ENCODE results near the gene STN1.
A peak's percentile ranks its signal among the peaks of the same experiment; 100 is the strongest.

Gene STN1

GRCh38 chr10:103919648-103920025 is 1.7 kb upstream of the STN1 start:
- Histone ChIP-seq H3K9me3 (ENCODE audit: control insufficient read depth, low read length) (peaks cover 6% of the 10 kb centered on the region), H3K27ac (ENCODE audit: insufficient read depth, low read length, poor library complexity, severe bottlenecking) (no peak overlapping the region), H3K27me3 (replicated peaks; ENCODE audit: control insufficient read depth, insufficient read depth, low read length, poor library complexity, severe bottlenecking) (no peaks in the 10 kb centered on the region), H3K4me1 (ENCODE audit: control insufficient read depth, insufficient read depth, low read length, poor library complexity, severe bottlenecking) (peaks cover 13% of the 10 kb centered on the region), H3K4me3 (ENCODE audit: insufficient read depth, low read depth, low read length, poor library complexity, severe bottlenecking) (no peak overlapping the region), H3K36me3 (ENCODE audit: control insufficient read depth, insufficient read depth, low read length) (no peaks in the 10 kb centered on the region)
- no peak for DNase-seq

GRCh38 chr10:103917302-103918052 is 507 bp downstream of the STN1 start:
- H3K27me3 ChIP-seq (replicated peaks; ENCODE audit: control insufficient read depth, insufficient read depth, low read length, poor library complexity, severe bottlenecking): no peaks in the 10 kb centered on the region
- DNase-seq: no peak
- peaks cover 27% of the 10 kb centered on the region for H3K4me1 ChIP-seq (ENCODE audit: control insufficient read depth, insufficient read depth, low read length, poor library complexity, severe bottlenecking)
- H3K36me3 ChIP-seq (ENCODE audit: control insufficient read depth, insufficient read depth, low read length): no peaks in the 10 kb centered on the region
- peak overlapping the region; percentile 78 for H3K27ac ChIP-seq (ENCODE audit: insufficient read depth, low read length, poor library complexity, severe bottlenecking)
- peak overlapping the region; percentile 64 for H3K4me3 ChIP-seq (ENCODE audit: insufficient read depth, low read depth, low read length, poor library complexity, severe bottlenecking)
- H3K9me3 ChIP-seq (ENCODE audit: control insufficient read depth, low read length): peaks cover 6% of the 10 kb centered on the region

- DNase-seq: no peak
- peak overlapping the region; percentile 78 for H3K27ac ChIP-seq (ENCODE audit: insufficient read depth, low read length, poor library complexity, severe bottlenecking)
- H3K4me1 ChIP-seq (ENCODE audit: control insufficient read depth, insufficient read depth, low read length, poor library complexity, severe bottlenecking): peaks cover 33% of the 10 kb centered on the region
- H3K36me3 ChIP-seq (ENCODE audit: control insufficient read depth, insufficient read depth, low read length): no peaks in the 10 kb centered on the region
- H3K27me3 ChIP-seq (replicated peaks; ENCODE audit: control insufficient read depth, insufficient read depth, low read length, poor library complexity, severe bottlenecking): no peaks in the 10 kb centered on the region
- H3K9me3 ChIP-seq (ENCODE audit: control insufficient read depth, low read length): peaks cover 6% of the 10 kb centered on the region
- peak overlapping the region; percentile 64 for H3K4me3 ChIP-seq (ENCODE audit: insufficient read depth, low read depth, low read length, poor library complexity, severe bottlenecking)
Observed at GRCh38 chr10:103916876-103917275, 1.1 kb downstream of the STN1 start.

- peaks cover 6% of the 10 kb centered on the region for H3K9me3 ChIP-seq (ENCODE audit: control insufficient read depth, low read length)
- DNase-seq: no peak
- no peaks in the 10 kb centered on the region for H3K27me3 ChIP-seq (replicated peaks; ENCODE audit: control insufficient read depth, insufficient read depth, low read length, poor library complexity, severe bottlenecking)
- peak overlapping the region; percentile 78 for H3K27ac ChIP-seq (ENCODE audit: insufficient read depth, low read length, poor library complexity, severe bottlenecking)
- H3K4me1 ChIP-seq (ENCODE audit: control insufficient read depth, insufficient read depth, low read length, poor library complexity, severe bottlenecking): peaks cover 39% of the 10 kb centered on the region
- H3K4me3 ChIP-seq (ENCODE audit: insufficient read depth, low read depth, low read length, poor library complexity, severe bottlenecking): peak overlapping the region; percentile 64
- no peaks in the 10 kb centered on the region for H3K36me3 ChIP-seq (ENCODE audit: control insufficient read depth, insufficient read depth, low read length)
Observed at GRCh38 chr10:103916254-103916653, 1.7 kb downstream of the STN1 start.

- peak overlapping the region; percentile 78 for H3K27ac ChIP-seq (ENCODE audit: insufficient read depth, low read length, poor library complexity, severe bottlenecking)
- no peaks in the 10 kb centered on the region for H3K36me3 ChIP-seq (ENCODE audit: control insufficient read depth, insufficient read depth, low read length)
- H3K4me3 ChIP-seq (ENCODE audit: insufficient read depth, low read depth, low read length, poor library complexity, severe bottlenecking): peak overlapping the region; percentile 64
- peaks cover 41% of the 10 kb centered on the region for H3K4me1 ChIP-seq (ENCODE audit: control insufficient read depth, insufficient read depth, low read length, poor library complexity, severe bottlenecking)
- H3K27me3 ChIP-seq (replicated peaks; ENCODE audit: control insufficient read depth, insufficient read depth, low read length, poor library complexity, severe bottlenecking): no peaks in the 10 kb centered on the region
- H3K9me3 ChIP-seq (ENCODE audit: control insufficient read depth, low read length): peaks cover 6% of the 10 kb centered on the region
- peak in 1 of 3 donors; percentile 24 for DNase-seq
Observed at GRCh38 chr10:103915796-103916195, 2.2 kb downstream of the STN1 start.

- H3K9me3 ChIP-seq (ENCODE audit: control insufficient read depth, low read length): peaks cover 6% of the 10 kb centered on the region
- peak overlapping the region; percentile 48 for H3K27ac ChIP-seq (ENCODE audit: insufficient read depth, low read length, poor library complexity, severe bottlenecking)
- no peaks in the 10 kb centered on the region for H3K27me3 ChIP-seq (replicated peaks; ENCODE audit: control insufficient read depth, insufficient read depth, low read length, poor library complexity, severe bottlenecking)
- DNase-seq: no peak
- H3K36me3 ChIP-seq (ENCODE audit: control insufficient read depth, insufficient read depth, low read length): no peaks in the 10 kb centered on the region
- H3K4me1 ChIP-seq (ENCODE audit: control insufficient read depth, insufficient read depth, low read length, poor library complexity, severe bottlenecking): peaks cover 59% of the 10 kb centered on the region
- no peak overlapping the region for H3K4me3 ChIP-seq (ENCODE audit: insufficient read depth, low read depth, low read length, poor library complexity, severe bottlenecking)
Observed at GRCh38 chr10:103912759-103913158, 5.2 kb downstream of the STN1 start.

- Histone ChIP-seq H3K4me3 (ENCODE audit: insufficient read depth, low read depth, low read length, poor library complexity, severe bottlenecking) (peak overlapping the region; percentile 19), H3K4me1 (ENCODE audit: control insufficient read depth, insufficient read depth, low read length, poor library complexity, severe bottlenecking) (peaks cover 66% of the 10 kb centered on the region), H3K36me3 (ENCODE audit: control insufficient read depth, insufficient read depth, low read length) (no peaks in the 10 kb centered on the region), H3K27me3 (replicated peaks; ENCODE audit: control insufficient read depth, insufficient read depth, low read length, poor library complexity, severe bottlenecking) (no peaks in the 10 kb centered on the region), H3K9me3 (ENCODE audit: control insufficient read depth, low read length) (peaks cover 6% of the 10 kb centered on the region), H3K27ac (ENCODE audit: insufficient read depth, low read length, poor library complexity, severe bottlenecking) (peak overlapping the region; percentile 69)
- DNase-seq: peak; percentile 19 to 36 (median 29)
Observed at GRCh38 chr10:103911021-103911459, 6.9 kb downstream of the STN1 start.

- Histone ChIP-seq H3K36me3 (ENCODE audit: control insufficient read depth, insufficient read depth, low read length) (no peaks in the 10 kb centered on the region), H3K27me3 (replicated peaks; ENCODE audit: control insufficient read depth, insufficient read depth, low read length, poor library complexity, severe bottlenecking) (no peaks in the 10 kb centered on the region), H3K9me3 (ENCODE audit: control insufficient read depth, low read length) (peaks cover 6% of the 10 kb centered on the region), H3K4me1 (ENCODE audit: control insufficient read depth, insufficient read depth, low read length, poor library complexity, severe bottlenecking) (peaks cover 66% of the 10 kb centered on the region), H3K27ac (ENCODE audit: insufficient read depth, low read length, poor library complexity, severe bottlenecking) (peak overlapping the region; percentile 69), H3K4me3 (ENCODE audit: insufficient read depth, low read depth, low read length, poor library complexity, severe bottlenecking) (no peak overlapping the region)
- no peak for DNase-seq
Observed at GRCh38 chr10:103910442-103911012, 7.5 kb downstream of the STN1 start.

GRCh38 chr10:103905441-103905840 is 12.5 kb downstream of the STN1 start:
- Histone ChIP-seq H3K27me3 (replicated peaks; ENCODE audit: control insufficient read depth, insufficient read depth, low read length, poor library complexity, severe bottlenecking) (no peaks in the 10 kb centered on the region), H3K4me1 (ENCODE audit: control insufficient read depth, insufficient read depth, low read length, poor library complexity, severe bottlenecking) (peaks cover 39% of the 10 kb centered on the region), H3K9me3 (ENCODE audit: control insufficient read depth, low read length) (no peaks in the 10 kb centered on the region), H3K36me3 (ENCODE audit: control insufficient read depth, insufficient read depth, low read length) (peaks cover 17% of the 10 kb centered on the region), H3K4me3 (ENCODE audit: insufficient read depth, low read depth, low read length, poor library complexity, severe bottlenecking) (no peak overlapping the region), H3K27ac (ENCODE audit: insufficient read depth, low read length, poor library complexity, severe bottlenecking) (no peak overlapping the region)
- DNase-seq: no peak

- Histone ChIP-seq H3K4me1 (ENCODE audit: control insufficient read depth, insufficient read depth, low read length, poor library complexity, severe bottlenecking) (peaks cover 11% of the 10 kb centered on the region), H3K9me3 (ENCODE audit: control insufficient read depth, low read length) (no peaks in the 10 kb centered on the region), H3K27me3 (replicated peaks; ENCODE audit: control insufficient read depth, insufficient read depth, low read length, poor library complexity, severe bottlenecking) (no peaks in the 10 kb centered on the region), H3K36me3 (ENCODE audit: control insufficient read depth, insufficient read depth, low read length) (peaks cover 54% of the 10 kb centered on the region), H3K27ac (ENCODE audit: insufficient read depth, low read length, poor library complexity, severe bottlenecking) (peak overlapping the region; percentile 36), H3K4me3 (ENCODE audit: insufficient read depth, low read depth, low read length, poor library complexity, severe bottlenecking) (no peak overlapping the region)
- DNase-seq: no peak
Observed at GRCh38 chr10:103901299-103901698, 16.7 kb downstream of the STN1 start.
